ENCODE measurements around the gene BANF1. TPM values are rescaled to one million over a fixed set of nuclear protein-coding genes. Genes with fewer than 3 reads are reported as not detected.

Gene BANF1
- total and polyA plus RNA-seq, 9 of the 15 experiments (the other 6 are each of a cell fraction or from before 2014, with no cell fraction given): 108 to 651 (median 263) TPM

GRCh38 chr11:65978391-65979238 lies 23.7 kb upstream of the BANF1 start:
- no peaks in the 10 kb centered on the region for H3K27me3 ChIP-seq (ENCODE audit: control insufficient read depth in 2 of 2, insufficient read depth in 2 of 2, low read length in 2 of 2)
- no peak overlapping the region for H2AFZ ChIP-seq (ENCODE audit: low read depth, low read length)
- H3K9ac ChIP-seq (ENCODE audit: insufficient read depth in 1 of 2, low read depth in 2 of 2, low read length in 2 of 2): 0 out of 4 replicates have a peak overlapping the region, but pooled peaks of 1 of the 2 experiments have one; percentile 32
- no peaks in the 10 kb centered on the region for H4K20me1 ChIP-seq (replicated peaks; ENCODE audit: control insufficient read depth, insufficient read depth, low read length)
- 0 out of 2 replicates have a peak, but pooled peaks have one; percentile 7 for TF ChIP-seq POLR2AphosphoS5 (IDR thresholded peaks at IDR 0.05; ENCODE audit: control insufficient read depth, insufficient read depth, low read depth, low read length)
- peak; percentile 50 for TF ChIP-seq RBFOX2 (IDR thresholded peaks at IDR 0.05; ENCODE audit: low read depth, low read length)
- peak; percentile 53 for TF ChIP-seq RBM22 (IDR thresholded peaks at IDR 0.05; ENCODE audit: low read depth, low read length, poor library complexity, severe bottlenecking)
- no peak for TF ChIP-seq CBX8 (IDR thresholded peaks at IDR 0.05; ENCODE audit: borderline replicate concordance, extremely low read depth, low read depth, low read length, poor library complexity, severe bottlenecking)
- TF ChIP-seq POLR2G (IDR thresholded peaks at IDR 0.05; ENCODE audit: low read depth, low read length): peak; percentile 39; the same call in 1 of the 2 replicates
- TF ChIP-seq, protein P1, sequence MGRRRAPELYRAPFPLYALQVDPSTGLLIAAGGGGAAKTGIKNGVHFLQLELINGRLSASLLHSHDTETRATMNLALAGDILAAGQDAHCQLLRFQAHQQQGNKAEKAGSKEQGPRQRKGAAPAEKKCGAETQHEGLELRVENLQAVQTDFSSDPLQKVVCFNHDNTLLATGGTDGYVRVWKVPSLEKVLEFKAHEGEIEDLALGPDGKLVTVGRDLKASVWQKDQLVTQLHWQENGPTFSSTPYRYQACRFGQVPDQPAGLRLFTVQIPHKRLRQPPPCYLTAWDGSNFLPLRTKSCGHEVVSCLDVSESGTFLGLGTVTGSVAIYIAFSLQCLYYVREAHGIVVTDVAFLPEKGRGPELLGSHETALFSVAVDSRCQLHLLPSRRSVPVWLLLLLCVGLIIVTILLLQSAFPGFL (CRISPR knock-in tag; IDR thresholded peaks at IDR 0.05): no peak
- no peak for TF ChIP-seq POLR2H (tag; IDR thresholded peaks at IDR 0.05; ENCODE audit: low read depth)
- ChIA-PET POLR2A (interaction anchor here (0.5 to 1.0 kb wide), 4 partner anchors 77 to 133 kb away, joined by 3 to 4 read pairs (median 3); no protein-coding TSS in a partner anchor), CTCF (ENCODE audit: low intra/inter-chr PET ratio) (no interaction called here)
- DNase-seq (ENCODE audit: extremely low read depth in 1 of 4, low spot score in 3 of 4) (no peak), FAIRE-seq (no peak), ATAC-seq (no peak)
- H3K27ac ChIP-seq (ENCODE audit: extremely low read depth, low read depth, low read length): no peak overlapping the region
- no peak overlapping the region for H3K4me3 ChIP-seq
- peaks cover 0 to 26% of the 10 kb centered on the region in 2 experiments; a peak in 2 of 5 replicates for H3K4me1 ChIP-seq (replicated peaks in 1 of 2; ENCODE audit: control insufficient read depth in 2 of 2, insufficient read depth in 2 of 2, low read length in 2 of 2)
- no peaks in the 10 kb centered on the region for H3K9me1 ChIP-seq (ENCODE audit: control insufficient read depth, insufficient read depth, low read length)
- no peak overlapping the region for H3K4me2 ChIP-seq (ENCODE audit: insufficient read depth, low read length)
- in situ Hi-C loops (cut with MboI): no loop called here
- BruUV-seq (replicated peaks): no TSS peak
- H3K79me2 ChIP-seq (ENCODE audit: control insufficient read depth, insufficient read depth, low read length): no peaks in the 10 kb centered on the region
- H3K36me3 ChIP-seq (ENCODE audit: control insufficient read depth, insufficient read depth, low read length): peaks cover 41% of the 10 kb centered on the region; the same call in 2 of the 3 replicates
- 93% methylated on average over 23 of the region's 34 CpGs for WGBS (ENCODE audit: insufficient coverage, low coverage, missing lambda C conversion rate)
- H3K9me3 ChIP-seq (replicated peaks; ENCODE audit: control insufficient read depth, insufficient read depth, low read depth, low read length): no peaks in the 10 kb centered on the region
- intact Hi-C loops (cut with micrococcal nuclease): no loop called here
